Activated CD8-positive, alpha-beta T cell treated with anti-CD3 and anti-CD28 coated beads for 36 hours (primary cell): ENCODE results near the gene TMEM147. TPM values are rescaled to one million over a fixed set of nuclear protein-coding genes. Genes with fewer than 3 reads are reported as not detected.

ENCODE experiments used
- ATAC-seq: fragments of 200-7000 bp; cut with Tn5 transposase; one replicate; pipeline ENCODE4 v1.10.0; 2021; ENCODE audit warnings: mild to moderate bottlenecking, moderate library complexity
- CTCF ChIA-PET: fragments of 350-600 bp; sonication (Branson Sonifier 250); formaldehyde crosslinking; loops from one replicate; lab custom pipeline; 2021; ENCODE audit warnings: antibody characterized with exemption; lab: Charles Lee
- POLR2A ChIA-PET: fragments of 350-600 bp; sonication (Branson Sonifier 250); formaldehyde crosslinking; loops from one replicate; lab custom pipeline; 2021; ENCODE audit warnings: antibody characterized with exemption; lab: Charles Lee
- DNase-seq: peaks from one replicate; pipeline ENCODE4 v3.0.0-alpha.2; 2020
- H3K27ac Mint-ChIP-seq: one replicate; pipeline ENCODE4 v1.8.0; 2021; ENCODE audit warnings: mild to moderate bottlenecking, mixed read lengths
- H3K27me3 Mint-ChIP-seq: one replicate; pipeline ENCODE4 v1.8.0; 2021; ENCODE audit warnings: mixed read lengths
- H3K36me3 Mint-ChIP-seq: one replicate; pipeline ENCODE4 v1.8.0; 2021; ENCODE audit warnings: low read depth, mixed read lengths
- H3K4me1 Mint-ChIP-seq: one replicate; pipeline ENCODE4 v1.8.0; 2021; ENCODE audit warnings: low read depth, mixed read lengths
- H3K4me3 Mint-ChIP-seq: one replicate; pipeline ENCODE4 v1.8.0; 2021; ENCODE audit warnings: mild to moderate bottlenecking, moderate library complexity, mixed read lengths
- H3K9me3 Mint-ChIP-seq: one replicate; pipeline ENCODE4 v1.8.0; 2021; ENCODE audit warnings: mixed read lengths
- CTCF ChIP-seq: fragments of 200-600 bp; IDR thresholded peaks from one replicate; pipeline ENCODE4 v1.8.0; 2022; ENCODE audit warnings: antibody characterized with exemption, mild to moderate bottlenecking
- intact Hi-C: fragments of 100-400 bp; cut with micrococcal nuclease; formaldehyde crosslinking; loops from one replicate; pipeline ENCODE4 v1.10.0; 2022
- total RNA-seq, 2 experiments: library from RNA; stranded (reverse); gene quantifications; one replicate each; pipeline ENCODE4 v1.2.3, GENCODE V29; 2021

TMEM147 gene
- total RNA-seq = 10 to 100 TPM; 81.7 to 86.6 TPM

- POLR2A ChIA-PET = interaction anchor here (2.1 kb wide), 1 partner anchor 11 kb away, joined by 7 read pairs; no protein-coding TSS in a partner anchor
- peak; percentile 79 for ATAC-seq
- Mint-ChIP-seq H3K27me3 (no peaks in the 10 kb centered on the region), H3K4me3 (peak within 1 kb of the TSS; percentile 91), H3K27ac (peak within 1 kb of the TSS; percentile 92), H3K9me3 (no peaks in the 10 kb centered on the region), H3K4me1 (peaks cover 44% of the 10 kb centered on the region), H3K36me3 (peaks cover 42% of the 10 kb centered on the region)
- DNase-seq = peak; percentile 92
- TF ChIP-seq CTCF = no peak
- intact Hi-C loops = no loop called here
- CTCF ChIA-PET = interaction anchor here (1.2 kb wide), 1 partner anchor 36 kb away, joined by 3 read pairs; no protein-coding TSS in a partner anchor
Observed at GRCh38 chr19:35545001-35545854, at the start of gene TMEM147. Gene TMEM147 (plus strand): TSS chr19:35545626. CDS start chr19:35545740, 114 bp downstream.

- Mint-ChIP-seq H3K27me3 (peaks cover 2% of the 10 kb centered on the region), H3K4me3 (no peak overlapping the region), H3K36me3 (no peaks in the 10 kb centered on the region), H3K9me3 (no peaks in the 10 kb centered on the region), H3K4me1 (peaks cover 8% of the 10 kb centered on the region), H3K27ac (no peak overlapping the region)
- ATAC-seq (no peak), DNase-seq (no peak)
- CTCF ChIA-PET = interaction anchor here (1.2 to 5.2 kb wide), 5 partner anchors 8 to 150 kb away, joined by 3 to 45 read pairs (median 5); partner anchors contain the start of gene FFAR1
- TF ChIP-seq CTCF = no peak
- POLR2A ChIA-PET = no interaction called here
- intact Hi-C loops = no loop called here
Observed at GRCh38 chr19:35497406-35497805, 48.0 kb upstream of the TMEM147 start.

- no peak overlapping the region for H3K27ac Mint-ChIP-seq
- intact Hi-C loops = no loop called here
- peaks cover 8% of the 10 kb centered on the region for H3K4me1 Mint-ChIP-seq
- ChIA-PET CTCF (interaction anchor here (1.5 to 5.2 kb wide), 3 partner anchors 8 to 11 kb away, joined by 4 to 45 read pairs (median 5); no protein-coding TSS in a partner anchor), POLR2A (no interaction called here)
- H3K36me3 Mint-ChIP-seq = no peaks in the 10 kb centered on the region
- DNase-seq (no peak), ATAC-seq (no peak)
- TF ChIP-seq CTCF = no peak
- H3K4me3 Mint-ChIP-seq = no peak overlapping the region
- peaks cover 3% of the 10 kb centered on the region for H3K27me3 Mint-ChIP-seq
- no peaks in the 10 kb centered on the region for H3K9me3 Mint-ChIP-seq
Observed at GRCh38 chr19:35498220-35498619, 47.2 kb upstream of the TMEM147 start.

- Mint-ChIP-seq H3K4me1 (peaks cover 8% of the 10 kb centered on the region), H3K27ac (no peak overlapping the region), H3K27me3 (peaks cover 2% of the 10 kb centered on the region), H3K9me3 (no peaks in the 10 kb centered on the region), H3K4me3 (no peak overlapping the region), H3K36me3 (no peaks in the 10 kb centered on the region)
- ATAC-seq (no peak), DNase-seq (no peak)
- no peak for TF ChIP-seq CTCF
- intact Hi-C loops = no loop called here
- POLR2A ChIA-PET = no interaction called here
- CTCF ChIA-PET = no interaction called here
Observed at GRCh38 chr19:35498984-35499527, 46.4 kb upstream of the TMEM147 start.

GRCh38 chr19:35500611-35501010 is 44.8 kb upstream of the TMEM147 start:
- ChIA-PET CTCF (interaction anchor here (1.2 kb wide), 1 partner anchor 148 kb away, joined by 3 read pairs; no protein-coding TSS in a partner anchor), POLR2A (no interaction called here)
- Mint-ChIP-seq H3K4me1 (no peaks in the 10 kb centered on the region), H3K9me3 (no peaks in the 10 kb centered on the region), H3K27me3 (peaks cover 3% of the 10 kb centered on the region), H3K36me3 (no peaks in the 10 kb centered on the region), H3K4me3 (no peak overlapping the region), H3K27ac (no peak overlapping the region)
- intact Hi-C loops = no loop called here
- no peak for DNase-seq
- ATAC-seq = no peak
- no peak for TF ChIP-seq CTCF
